HepG2 (cell line): Measurements from ENCODE around the gene PEX14. TPM values are rescaled to one million over a fixed set of nuclear protein-coding genes. Genes with fewer than 3 reads are reported as not detected.
A peak's percentile ranks its signal among the peaks of the same experiment; 100 is the strongest.

Experiments
- AGO2 ChIP-seq: fragments of 200-400 bp; formaldehyde crosslinking; optimal IDR thresholded peaks from 2 replicates; pipeline ENCODE3; 2017; ENCODE audit warnings: mild to moderate bottlenecking, low read depth, low read length, moderate library complexity
- BRD4 ChIP-seq: sonication (generic); formaldehyde crosslinking; IDR thresholded peaks from 2 replicates; pipeline ENCODE4 v1.4.0; 2020; ENCODE audit warnings: missing genetic modification reagents
- CTCF ChIP-seq: sonication (generic); formaldehyde crosslinking; IDR thresholded peaks from 2 replicates; pipeline ENCODE4 v1.5.0; 2020; ENCODE audit warnings: mild to moderate bottlenecking, missing genetic modification reagents, moderate library complexity
- EEA1 ChIP-seq: sonication (generic); formaldehyde crosslinking; IDR thresholded peaks from 2 replicates; pipeline ENCODE4 v1.5.1; 2020; ENCODE audit warnings: mild to moderate bottlenecking, missing genetic modification reagents, borderline replicate concordance
- GFI1 ChIP-seq: sonication (generic); formaldehyde crosslinking; IDR thresholded peaks from 2 replicates; pipeline ENCODE4 v1.5.0; 2020; ENCODE audit warnings: missing genetic modification reagents, mild to moderate bottlenecking, borderline replicate concordance
- MED1 ChIP-seq: sonication (generic); formaldehyde crosslinking; IDR thresholded peaks from 2 replicates; pipeline ENCODE4 v1.4.0; 2020; ENCODE audit warnings: missing genetic modification reagents
- NR0B2 ChIP-seq: sonication (generic); formaldehyde crosslinking; IDR thresholded peaks from 2 replicates; pipeline ENCODE4 v1.4.0; 2020; ENCODE audit warnings: mild to moderate bottlenecking, missing genetic modification reagents
- PAF1 ChIP-seq: IDR thresholded peaks from 2 replicates; pipeline ENCODE4 v1.6.1; 2016; ENCODE audit warnings: missing genetic modification reagents, missing compliant biosample characterization
- REL ChIP-seq: sonication (generic); formaldehyde crosslinking; conservative IDR thresholded peaks from 2 replicates; pipeline ENCODE4 v1.8.0; 2022; ENCODE audit warnings: mild to moderate bottlenecking, missing genetic modification reagents, moderate library complexity
- ZEB1 ChIP-seq: IDR thresholded peaks from 2 replicates; pipeline ENCODE4 v1.6.1; 2012; ENCODE audit warnings: mild to moderate bottlenecking, low read depth, inconsistent platforms; ENCODE audit not compliant: insufficient replicate concordance
- ZNF33A ChIP-seq: sonication (generic); formaldehyde crosslinking; IDR thresholded peaks from 2 replicates; pipeline ENCODE4 v1.5.1; 2020; ENCODE audit warnings: missing genetic modification reagents, mild to moderate bottlenecking, moderate library complexity, borderline replicate concordance
- ZNF446 ChIP-seq: sonication (generic); formaldehyde crosslinking; IDR thresholded peaks from 2 replicates; pipeline ENCODE4 v1.5.0; 2020; ENCODE audit warnings: mild to moderate bottlenecking, missing genetic modification reagents
- ZNF547 ChIP-seq: sonication (generic); formaldehyde crosslinking; IDR thresholded peaks from 2 replicates; pipeline ENCODE4 v1.5.1; 2020; ENCODE audit warnings: mild to moderate bottlenecking, missing genetic modification reagents
- ZNF605 ChIP-seq: sonication (generic); formaldehyde crosslinking; IDR thresholded peaks from 2 replicates; pipeline ENCODE4 v1.8.0; 2022; ENCODE audit warnings: mild to moderate bottlenecking, missing genetic modification reagents
- ZNF607 ChIP-seq: sonication (generic); formaldehyde crosslinking; IDR thresholded peaks from 2 replicates; pipeline ENCODE4 v1.5.1; 2020; ENCODE audit warnings: missing genetic modification reagents, mild to moderate bottlenecking, borderline replicate concordance
- ZNF788 ChIP-seq: sonication (generic); formaldehyde crosslinking; IDR thresholded peaks from 2 replicates; pipeline ENCODE4 v1.5.0; 2020; ENCODE audit warnings: mild to moderate bottlenecking, missing genetic modification reagents, borderline replicate concordance
- polyA plus RNA-seq, 8 experiments: library from polyadenylated mRNA; depleted of rRNA in 3 of 8; stranded (reverse) in 7 of 8; unstranded in 1 of 8; fragments of >200 nt; fragmentation: Illumina TruSeq in 4 of 8; extraction: Trizol in 4 of 8; gene quantifications; 2 replicates each; pipeline versions ENCODE4 v1.2.1 to v1.2.3, GENCODE V29; 2011 to 2016; ENCODE audit warnings: low read depth in 4 of 8, missing spikeins in 1 of 8, mixed read lengths in 1 of 8; ENCODE audit not compliant: insufficient read depth in 1 of 8
- total RNA-seq, 5 experiments: library from RNA; depleted of rRNA; stranded (reverse); fragments of >200 nt; fragmentation: Illumina TruSeq; extraction: Trizol; gene quantifications; 2 replicates each; pipeline ENCODE4 v1.2.3, GENCODE V29; 2016; ENCODE audit warnings: low read depth in 1 of 5
- TF ChIP-seq, protein P1 (sequence below): sonication (generic); formaldehyde crosslinking; IDR thresholded peaks from 2 replicates; pipeline ENCODE4 v1.5.0; 2020; ENCODE audit warnings: mild to moderate bottlenecking, missing genetic modification reagents, borderline replicate concordance
- TF ChIP-seq, protein P2 (sequence below): sonication (generic); formaldehyde crosslinking; IDR thresholded peaks from 2 replicates; pipeline ENCODE4 v1.8.1; 2023; ENCODE audit warnings: missing genetic modification reagents, mild to moderate bottlenecking, borderline replicate concordance
- TF ChIP-seq, protein P3 (sequence below): sonication (generic); formaldehyde crosslinking; IDR thresholded peaks from 2 replicates; pipeline ENCODE4 v1.4.0; 2020; ENCODE audit warnings: mild to moderate bottlenecking, missing genetic modification reagents
- TF ChIP-seq, protein P4 (sequence below): IDR thresholded peaks from 2 replicates; pipeline ENCODE4 v1.6.1; 2016; ENCODE audit warnings: mild to moderate bottlenecking

PEX14 gene
- total and polyA plus RNA-seq, 2 of the 13 experiments (the other 11 are each of a cell fraction or from before 2014, with no cell fraction given), result 6.5 to 9.9 TPM

- TF ChIP-seq, protein P1, sequence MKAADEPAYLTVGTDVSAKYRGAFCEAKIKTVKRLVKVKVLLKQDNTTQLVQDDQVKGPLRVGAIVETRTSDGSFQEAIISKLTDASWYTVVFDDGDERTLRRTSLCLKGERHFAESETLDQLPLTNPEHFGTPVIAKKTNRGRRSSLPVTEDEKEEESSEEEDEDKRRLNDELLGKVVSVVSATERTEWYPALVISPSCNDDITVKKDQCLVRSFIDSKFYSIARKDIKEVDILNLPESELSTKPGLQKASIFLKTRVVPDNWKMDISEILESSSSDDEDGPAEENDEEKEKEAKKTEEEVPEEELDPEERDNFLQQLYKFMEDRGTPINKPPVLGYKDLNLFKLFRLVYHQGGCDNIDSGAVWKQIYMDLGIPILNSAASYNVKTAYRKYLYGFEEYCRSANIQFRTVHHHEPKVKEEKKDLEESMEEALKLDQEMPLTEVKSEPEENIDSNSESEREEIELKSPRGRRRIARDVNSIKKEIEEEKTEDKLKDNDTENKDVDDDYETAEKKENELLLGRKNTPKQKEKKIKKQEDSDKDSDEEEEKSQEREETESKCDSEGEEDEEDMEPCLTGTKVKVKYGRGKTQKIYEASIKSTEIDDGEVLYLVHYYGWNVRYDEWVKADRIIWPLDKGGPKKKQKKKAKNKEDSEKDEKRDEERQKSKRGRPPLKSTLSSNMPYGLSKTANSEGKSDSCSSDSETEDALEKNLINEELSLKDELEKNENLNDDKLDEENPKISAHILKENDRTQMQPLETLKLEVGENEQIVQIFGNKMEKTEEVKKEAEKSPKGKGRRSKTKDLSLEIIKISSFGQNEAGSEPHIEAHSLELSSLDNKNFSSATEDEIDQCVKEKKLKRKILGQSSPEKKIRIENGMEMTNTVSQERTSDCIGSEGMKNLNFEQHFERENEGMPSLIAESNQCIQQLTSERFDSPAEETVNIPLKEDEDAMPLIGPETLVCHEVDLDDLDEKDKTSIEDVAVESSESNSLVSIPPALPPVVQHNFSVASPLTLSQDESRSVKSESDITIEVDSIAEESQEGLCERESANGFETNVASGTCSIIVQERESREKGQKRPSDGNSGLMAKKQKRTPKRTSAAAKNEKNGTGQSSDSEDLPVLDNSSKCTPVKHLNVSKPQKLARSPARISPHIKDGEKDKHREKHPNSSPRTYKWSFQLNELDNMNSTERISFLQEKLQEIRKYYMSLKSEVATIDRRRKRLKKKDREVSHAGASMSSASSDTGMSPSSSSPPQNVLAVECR (CRISPR knock-in tag), result peak; percentile 99
- TF ChIP-seq ZNF547, result peak; percentile 98
- TF ChIP-seq ZNF446, result peak; percentile 67; the same call in 1 of the 2 replicates
- TF ChIP-seq, protein P2, sequence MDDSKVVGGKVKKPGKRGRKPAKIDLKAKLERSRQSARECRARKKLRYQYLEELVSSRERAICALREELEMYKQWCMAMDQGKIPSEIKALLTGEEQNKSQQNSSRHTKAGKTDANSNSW (CRISPR knock-in tag), result peak; percentile 82; the same call in 1 of the 2 replicates
- TF ChIP-seq EEA1 (CRISPR knock-in tag), result no peak; the same call in 1 of the 2 replicates
- peak; percentile 70; the same call in 1 of the 2 replicates for TF ChIP-seq NR0B2 (CRISPR knock-in tag)
- no peak; the same call in 1 of the 2 replicates for TF ChIP-seq ZNF607
- TF ChIP-seq, protein P3, sequence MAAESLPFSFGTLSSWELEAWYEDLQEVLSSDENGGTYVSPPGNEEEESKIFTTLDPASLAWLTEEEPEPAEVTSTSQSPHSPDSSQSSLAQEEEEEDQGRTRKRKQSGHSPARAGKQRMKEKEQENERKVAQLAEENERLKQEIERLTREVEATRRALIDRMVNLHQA (CRISPR knock-in tag), result no peak
- TF ChIP-seq, protein P4, sequence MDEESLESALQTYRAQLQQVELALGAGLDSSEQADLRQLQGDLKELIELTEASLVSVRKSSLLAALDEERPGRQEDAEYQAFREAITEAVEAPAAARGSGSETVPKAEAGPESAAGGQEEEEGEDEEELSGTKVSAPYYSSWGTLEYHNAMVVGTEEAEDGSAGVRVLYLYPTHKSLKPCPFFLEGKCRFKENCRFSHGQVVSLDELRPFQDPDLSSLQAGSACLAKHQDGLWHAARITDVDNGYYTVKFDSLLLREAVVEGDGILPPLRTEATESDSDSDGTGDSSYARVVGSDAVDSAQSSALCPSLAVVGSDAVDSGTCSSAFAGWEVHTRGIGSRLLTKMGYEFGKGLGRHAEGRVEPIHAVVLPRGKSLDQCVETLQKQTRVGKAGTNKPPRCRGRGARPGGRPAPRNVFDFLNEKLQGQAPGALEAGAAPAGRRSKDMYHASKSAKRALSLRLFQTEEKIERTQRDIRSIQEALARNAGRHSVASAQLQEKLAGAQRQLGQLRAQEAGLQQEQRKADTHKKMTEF (CRISPR knock-in tag), result peak; percentile 97
- TF ChIP-seq ZEB1, result peak; percentile 49
- no peak for TF ChIP-seq PAF1 (CRISPR knock-in tag)
- peak; percentile 75; the same call in 1 of the 2 replicates for TF ChIP-seq ZNF788 (CRISPR knock-in tag)
- peak; percentile 95 for TF ChIP-seq CTCF
- TF ChIP-seq MED1 (CRISPR knock-in tag), result peak; percentile 29; the same call in 1 of the 2 replicates
- peak; percentile 98 for TF ChIP-seq ZNF605 (CRISPR knock-in tag)
- peak; percentile 85 for TF ChIP-seq BRD4
- TF ChIP-seq GFI1 (CRISPR knock-in tag), result peak; percentile 84; the same call in 1 of the 2 replicates
- peak; percentile 98 for TF ChIP-seq REL (CRISPR knock-in tag)
- TF ChIP-seq AGO2, result peak; percentile 62
- no peak for TF ChIP-seq ZNF33A (CRISPR knock-in tag)
These were observed 44.3 kb upstream of the PEX14 start, which contains the start of gene CENPS (continued) for GRCh38 chr1:10430216-10431069.
